Measurements from ENCODE around the gene CLEC4E. TPM values are rescaled to one million over a fixed set of nuclear protein-coding genes. Genes with fewer than 3 reads are reported as not detected.

CLEC4E gene
- total RNA-seq, 1 experiment from 2014 or later, result not detected

GRCh38 chr12:8561011-8561410 is 20.3 kb upstream of the CLEC4E start:
- H3K9me3 ChIP-seq (ENCODE audit: control insufficient read depth, insufficient read depth, low read depth, low read length), result no peaks in the 10 kb centered on the region
- BruUV-seq (replicated peaks), result no TSS peak
- intact Hi-C loops (cut with micrococcal nuclease; ENCODE audit: unreplicated experiment), result no loop called here
- ChIA-PET CTCF (no interaction called here), POLR2A (no interaction called here)
- H3K27ac ChIP-seq (ENCODE audit: low read length), result no peak overlapping the region
- no peak overlapping the region for H3K4me3 ChIP-seq (ENCODE audit: low read depth in 2 of 2, low read length in 2 of 2)
- no peak for DNase-seq (ENCODE audit: low read depth, low spot score)
- TF ChIP-seq POLR2AphosphoS5 (IDR thresholded peaks at IDR 0.05; ENCODE audit: low read depth, low read length) (no peak), CTCF (IDR thresholded peaks at IDR 0.05) (no peak), TCF7L2 (IDR thresholded peaks at IDR 0.05; ENCODE audit: low read depth, low read length) (no peak), REST (IDR thresholded peaks at IDR 0.05; ENCODE audit: insufficient read depth in 1 of 2, low read depth in 2 of 2, low read length in 1 of 2) (no peak), SIN3A (IDR thresholded peaks at IDR 0.05; ENCODE audit: borderline replicate concordance, insufficient read depth, low read depth, low read length) (no peak)
- no peak for ATAC-seq
- no peaks in the 10 kb centered on the region for H3K36me3 ChIP-seq (ENCODE audit: control insufficient read depth, insufficient read depth, low read length)
- no peaks in the 10 kb centered on the region for H3K27me3 ChIP-seq (ENCODE audit: control insufficient read depth, insufficient read depth, low read length)
- H3K4me1 ChIP-seq (ENCODE audit: control insufficient read depth, insufficient read depth, low read length), result no peaks in the 10 kb centered on the region
- in situ Hi-C loops (cut with HindIII; ENCODE audit: low pct_unique_long_range_greater_than_20kb, low sequenced_read_pairs), result no loop called here

GRCh38 chr12:8559676-8560075 is 19.0 kb upstream of the CLEC4E start:
- no TSS peak for BruUV-seq (replicated peaks)
- CTCF ChIA-PET, result no interaction called here
- Histone ChIP-seq H3K9me3 (ENCODE audit: control insufficient read depth, insufficient read depth, low read depth, low read length) (no peaks in the 10 kb centered on the region), H3K36me3 (ENCODE audit: control insufficient read depth, insufficient read depth, low read length) (no peaks in the 10 kb centered on the region), H3K4me1 (ENCODE audit: control insufficient read depth, insufficient read depth, low read length) (no peaks in the 10 kb centered on the region), H3K4me3 (ENCODE audit: low read depth in 2 of 2, low read length in 2 of 2) (no peak overlapping the region), H3K27ac (ENCODE audit: low read length) (no peak overlapping the region), H3K27me3 (ENCODE audit: control insufficient read depth, insufficient read depth, low read length) (no peaks in the 10 kb centered on the region)
- ATAC-seq, result no peak
- DNase-seq (ENCODE audit: low read depth, low spot score), result no peak
- intact Hi-C loops (cut with micrococcal nuclease; ENCODE audit: unreplicated experiment), result no loop called here
- TF ChIP-seq SIN3A (IDR thresholded peaks at IDR 0.05; ENCODE audit: borderline replicate concordance, insufficient read depth, low read depth, low read length) (no peak), REST (IDR thresholded peaks at IDR 0.05; ENCODE audit: insufficient read depth in 1 of 2, low read depth in 2 of 2, low read length in 1 of 2) (no peak), POLR2AphosphoS5 (IDR thresholded peaks at IDR 0.05; ENCODE audit: low read depth, low read length) (no peak), TCF7L2 (IDR thresholded peaks at IDR 0.05; ENCODE audit: low read depth, low read length) (no peak)
- POLR2A ChIA-PET, result no interaction called here
- in situ Hi-C loops (cut with HindIII; ENCODE audit: low pct_unique_long_range_greater_than_20kb, low sequenced_read_pairs), result no loop called here
